Fibroblast of lung (primary cell): ENCODE results near the gene AMN. TPM values are rescaled to one million over a fixed set of nuclear protein-coding genes. Genes with fewer than 3 reads are reported as not detected.

Experiments used
- DNase-seq, 2 donors: peaks; one replicate each; pipeline versions ENCODE4 v3.0.0 to v3.0.0-alpha.2; 2010; ENCODE audit warnings: low read depth in 2 of 2
- H2AFZ ChIP-seq: 2 replicates; pipeline ENCODE4 v1.5.1; 2012; ENCODE audit warnings: low read length, control low read depth, inconsistent platforms
- H3K27ac ChIP-seq: 2 replicates; pipeline ENCODE4 v1.5.1; 2011; ENCODE audit warnings: low read length, control low read depth; ENCODE audit not compliant: insufficient read depth
- H3K27me3 ChIP-seq: 2 replicates; pipeline ENCODE4 v1.5.1; 2011; ENCODE audit warnings: mild to moderate bottlenecking, low read length; ENCODE audit not compliant: control insufficient read depth, insufficient read depth
- H3K36me3 ChIP-seq: 2 replicates; pipeline ENCODE4 v1.5.1; 2011; ENCODE audit warnings: low read length; ENCODE audit not compliant: control insufficient read depth, insufficient read depth
- H3K4me1 ChIP-seq: 2 replicates; pipeline ENCODE4 v1.5.1; 2011; ENCODE audit warnings: low read length; ENCODE audit not compliant: control insufficient read depth, insufficient read depth; ENCODE audit errors: extremely low read depth
- H3K4me2 ChIP-seq: 2 replicates; pipeline ENCODE4 v1.5.1; 2011; ENCODE audit warnings: low read length, control low read depth; ENCODE audit not compliant: insufficient read depth; ENCODE audit errors: extremely low read depth
- H3K4me3 ChIP-seq, 4 experiments: fragments of 200-600 bp in 1 of 4; sonication (generic) in 1 of 4; replicated peaks in 1 of 4; 2 replicates each; pipeline ENCODE4 v1.5.1; 2011 to 2016; ENCODE audit warnings: low read length in 4 of 4, low read depth in 3 of 4, mild to moderate bottlenecking in 3 of 4, control low read depth in 2 of 4, inconsistent platforms in 1 of 4, mixed read lengths in 1 of 4; ENCODE audit not compliant: insufficient read depth in 1 of 4; ENCODE audit errors: control extremely low read depth in 1 of 4
- H3K79me2 ChIP-seq: 2 replicates; pipeline ENCODE4 v1.5.1; 2012; ENCODE audit warnings: mild to moderate bottlenecking, low read length, inconsistent platforms; ENCODE audit not compliant: control insufficient read depth, insufficient read depth
- H3K9ac ChIP-seq: 2 replicates; pipeline ENCODE4 v1.5.1; 2011; ENCODE audit warnings: mild to moderate bottlenecking, low read length, control low read depth; ENCODE audit not compliant: insufficient read depth
- H3K9me3 ChIP-seq: 2 replicates; pipeline ENCODE4 v1.5.1; 2012; ENCODE audit warnings: low read depth, low read length; ENCODE audit not compliant: control insufficient read depth, insufficient read depth
- H4K20me1 ChIP-seq: 2 replicates; pipeline ENCODE4 v1.5.1; 2011; ENCODE audit warnings: low read length; ENCODE audit not compliant: control insufficient read depth, insufficient read depth; ENCODE audit errors: extremely low read depth
- CTCF ChIP-seq, 2 donors: IDR thresholded peaks in 1 of 2; conservative IDR thresholded peaks in 1 of 2; 1 replicate in 1 of 2; 2 replicates in 1 of 2; pipeline ENCODE4 v1.5.1; 2011 to 2012; ENCODE audit warnings: low read length in 2 of 2, control low read depth in 1 of 2, inconsistent platforms in 1 of 2, low read depth in 1 of 2, mild to moderate bottlenecking in 1 of 2
- EZH2 ChIP-seq: IDR thresholded peaks from 2 replicates; pipeline ENCODE4 v1.5.1; 2012; ENCODE audit warnings: low read length, control low read depth, mild to moderate bottlenecking; ENCODE audit errors: missing control alignments
- polyA plus RNA-seq, 2 donors: library from polyadenylated mRNA; depleted of rRNA in 1 of 2; stranded (reverse) in 1 of 2; unstranded in 1 of 2; fragments of >200 nt; gene quantifications; 2 replicates each; pipeline ENCODE4 v1.2.1, GENCODE V29; 2011 to 2012; ENCODE audit warnings: missing spikeins in 1 of 2
- total RNA-seq: library from RNA; depleted of rRNA; stranded (reverse); fragments of >200 nt; gene quantifications from 2 replicates; pipeline ENCODE4 v1.2.1, GENCODE V29; 2014

Gene AMN
- total and polyA plus RNA-seq, 2 donors (not counting 1 experiment from before 2014, with no cell fraction given) = under 0.01 TPM; not detected in 1

GRCh38 chr14:102878970-102879460 lies 43.4 kb upstream of the AMN start:
- Histone ChIP-seq H3K9ac (no peak overlapping the region), H3K4me3 (no peak overlapping the region), H3K4me2 (no peak overlapping the region), H3K9me3 (no peaks in the 10 kb centered on the region), H2AFZ (no peak overlapping the region), H4K20me1 (no peaks in the 10 kb centered on the region), H3K27me3 (no peaks in the 10 kb centered on the region), H3K27ac (no peak overlapping the region), H3K36me3 (no peaks in the 10 kb centered on the region), H3K4me1 (no peaks in the 10 kb centered on the region), H3K79me2 (no peaks in the 10 kb centered on the region)
- TF ChIP-seq EZH2 = no peak
- no peak for TF ChIP-seq CTCF (conservative IDR thresholded peaks at IDR 0.05 in 1 of 2, IDR thresholded peaks at IDR 0.05 in 1 of 2; ENCODE audit: low read depth in 1 of 2, low read length in 2 of 2)
- DNase-seq = no peak

GRCh38 chr14:102882226-102882906 lies 40.1 kb upstream of the AMN start:
- TF ChIP-seq EZH2 = no peak
- no peak for TF ChIP-seq CTCF (conservative IDR thresholded peaks at IDR 0.05 in 1 of 2, IDR thresholded peaks at IDR 0.05 in 1 of 2; ENCODE audit: low read depth in 1 of 2, low read length in 2 of 2)
- no peaks in the 10 kb centered on the region for H3K9me3 ChIP-seq
- no peaks in the 10 kb centered on the region for H3K79me2 ChIP-seq
- H2AFZ ChIP-seq = no peak overlapping the region
- H3K27ac ChIP-seq = no peak overlapping the region
- no peak overlapping the region for H3K9ac ChIP-seq
- no peaks in the 10 kb centered on the region for H3K27me3 ChIP-seq
- H4K20me1 ChIP-seq = no peaks in the 10 kb centered on the region
- no peak overlapping the region for H3K4me2 ChIP-seq
- no peaks in the 10 kb centered on the region for H3K4me1 ChIP-seq
- no peaks in the 10 kb centered on the region for H3K36me3 ChIP-seq
- H3K4me3 ChIP-seq = no peak overlapping the region
- DNase-seq = no peak

GRCh38 chr14:102883089-102883541 lies 39.3 kb upstream of the AMN start:
- TF ChIP-seq CTCF (conservative IDR thresholded peaks at IDR 0.05 in 1 of 2, IDR thresholded peaks at IDR 0.05 in 1 of 2; ENCODE audit: low read depth in 1 of 2, low read length in 2 of 2) = no peak
- TF ChIP-seq EZH2 = no peak
- no peaks in the 10 kb centered on the region for H3K79me2 ChIP-seq
- H3K4me1 ChIP-seq = no peaks in the 10 kb centered on the region
- H3K36me3 ChIP-seq = no peaks in the 10 kb centered on the region
- H3K9ac ChIP-seq = no peak overlapping the region
- no peaks in the 10 kb centered on the region for H4K20me1 ChIP-seq
- no peaks in the 10 kb centered on the region for H3K9me3 ChIP-seq
- H2AFZ ChIP-seq = no peak overlapping the region
- H3K4me3 ChIP-seq = no peak overlapping the region
- H3K4me2 ChIP-seq = no peak overlapping the region
- no peaks in the 10 kb centered on the region for H3K27me3 ChIP-seq
- no peak for DNase-seq
- no peak overlapping the region for H3K27ac ChIP-seq
